Hematopoietic multipotent progenitor cell (in vitro differentiated cells): ENCODE measurements around the gene GRK7. TPM values are rescaled to one million over a fixed set of nuclear protein-coding genes. Genes with fewer than 3 reads are reported as not detected.

Experiments used
- small RNA-seq: library from RNA; depleted of rRNA; stranded (forward); fragments of <200 nt; gene quantifications from one replicate; pipeline ENCODE3, GENCODE V24; 2012
- total RNA-seq: library from RNA; depleted of rRNA; stranded (reverse); fragments of >200 nt; gene quantifications from one replicate; pipeline ENCODE4 v1.2.3, GENCODE V29; 2012

Gene GRK7
- total RNA-seq, 1 donor = not detected

Small RNAs within 50 kb of the gene (small RNA-seq; reads per million reads assigned to genes)
- not detected for gene AC112771.1

Other genes with a start within 250 kb of the GRK7 start
- 42.3 TPM for gene RNF7, start 25.1 kb upstream of the GRK7 start, total RNA-seq
- gene ATP1B3, start 113.2 kb downstream of the GRK7 start, total RNA-seq = 31.8 TPM